GM12878 (cell line): ENCODE data around the gene TTC9C.

Experiments used
- CHD4 ChIP-seq: fragments of 200-600 bp; sonication (generic); IDR thresholded peaks from 2 replicates; pipeline ENCODE4 v1.6.1; 2016; ENCODE audit warnings: mild to moderate bottlenecking
- STAT1 ChIP-seq: fragments of 450-650 bp; conservative IDR thresholded peaks from 2 replicates; pipeline ENCODE4 v1.6.1; 2014; ENCODE audit warnings: antibody characterized with exemption, mild to moderate bottlenecking

DNA sequence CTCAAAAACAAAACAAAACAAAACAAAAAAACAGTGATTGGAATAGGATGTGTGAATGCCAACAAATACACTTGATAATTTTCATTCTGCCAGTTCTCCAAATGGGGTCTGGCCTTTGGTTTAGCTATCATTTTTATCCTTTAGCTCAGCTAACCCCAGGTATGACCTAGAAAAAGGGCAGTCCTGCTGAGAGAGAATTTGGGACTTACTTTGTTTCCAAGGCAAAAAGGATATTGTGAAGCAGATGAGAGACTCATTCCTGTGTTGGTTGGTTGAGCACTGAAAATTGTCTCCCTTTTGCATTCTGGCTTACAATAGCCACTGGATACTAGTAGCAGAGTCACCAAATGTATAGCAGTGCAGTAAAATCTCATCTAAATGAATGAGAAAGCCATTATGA lies 8.9 kb downstream of the TTC9C start:
- TF ChIP-seq STAT1 (no peak), CHD4 (no peak)
